ENCODE measurements around the gene FGFRL1.
"Not testable (repeated sequence)": the region's sequence is repeated elsewhere in the genome, so short reads cannot be mapped to it uniquely, and the experiment has no call there.

Gene FGFRL1

GRCh38 chr4:1048773-1049590, 37.6 kb downstream of the FGFRL1 start:
- no peak for DNase-seq

DNA sequence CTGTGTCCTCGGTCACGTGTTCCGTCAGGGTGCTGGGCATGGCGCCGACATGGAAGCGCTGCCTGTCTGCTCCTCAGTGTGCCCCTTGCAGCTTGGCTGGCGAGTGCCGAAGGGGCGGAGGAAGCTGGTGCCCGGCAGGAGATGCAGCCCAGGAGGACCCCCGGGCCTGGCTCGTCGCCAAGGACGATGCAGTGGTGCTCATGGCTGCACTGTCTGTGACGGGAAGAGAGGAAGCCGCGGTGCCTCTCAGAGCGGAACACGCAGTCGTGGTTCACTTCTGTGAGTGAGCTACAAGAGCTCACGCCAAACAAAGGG, 38.1 kb downstream of the FGFRL1 start:
- no peak for DNase-seq

GRCh38 chr4:1050486-1051213, 39.2 kb downstream of the FGFRL1 start:
- DNase-seq, result peak in 29 of 51 donors; percentile 27 to 86 (median 53)

DNA sequence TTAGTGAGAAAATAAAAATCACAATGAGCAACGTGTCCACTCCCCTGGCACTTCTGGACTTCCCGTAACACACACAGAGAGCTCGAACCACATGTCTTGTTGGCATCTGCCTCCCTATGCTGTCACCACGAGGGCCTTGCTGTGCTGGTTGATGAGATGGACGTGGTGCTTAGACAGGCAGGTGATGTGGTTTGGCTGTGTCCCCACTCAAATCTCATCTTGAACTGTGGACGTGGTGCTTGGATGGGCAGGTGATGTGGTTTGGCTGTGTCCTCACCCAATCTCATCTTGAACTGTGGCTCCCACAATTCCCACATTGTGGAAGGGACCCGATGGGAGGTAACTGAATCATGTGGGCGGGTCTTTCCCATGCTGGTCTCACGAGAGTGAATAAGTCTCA, 40.0 kb downstream of the FGFRL1 start:
- no peak for DNase-seq

GRCh38 chr4:1052231-1052671, 40.8 kb downstream of the FGFRL1 start:
- DNase-seq, result no peak

DNA sequence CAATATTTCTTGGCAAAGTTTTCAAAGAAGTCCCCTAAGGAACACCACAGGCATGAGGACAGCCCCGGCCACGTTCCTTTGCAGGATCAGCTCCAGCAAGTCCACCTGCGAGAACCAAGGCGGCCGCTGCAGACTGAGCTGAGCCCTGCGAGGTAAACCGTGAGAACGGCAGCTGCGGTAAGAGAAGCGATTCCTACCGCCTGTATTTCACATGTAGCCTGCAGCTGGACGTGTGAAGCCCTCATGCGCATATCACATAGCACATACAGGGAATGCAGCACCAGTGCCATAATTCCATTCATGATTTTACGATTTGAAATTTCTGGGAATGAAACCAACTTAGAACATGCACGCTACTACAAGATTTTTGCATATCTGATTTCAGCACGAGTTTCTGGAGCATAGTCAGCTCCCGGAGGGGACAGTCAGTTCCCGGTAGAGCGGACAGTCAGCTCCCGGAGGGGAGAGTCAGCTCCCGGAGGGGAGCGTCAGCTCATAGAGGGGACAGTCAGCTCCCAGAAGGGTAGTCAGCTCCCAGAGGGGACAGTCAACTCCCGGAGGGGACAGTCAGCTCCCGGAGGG, 41.7 kb downstream of the FGFRL1 start:
- peak in 1 of 51 donors; percentile 59 for DNase-seq

DNA sequence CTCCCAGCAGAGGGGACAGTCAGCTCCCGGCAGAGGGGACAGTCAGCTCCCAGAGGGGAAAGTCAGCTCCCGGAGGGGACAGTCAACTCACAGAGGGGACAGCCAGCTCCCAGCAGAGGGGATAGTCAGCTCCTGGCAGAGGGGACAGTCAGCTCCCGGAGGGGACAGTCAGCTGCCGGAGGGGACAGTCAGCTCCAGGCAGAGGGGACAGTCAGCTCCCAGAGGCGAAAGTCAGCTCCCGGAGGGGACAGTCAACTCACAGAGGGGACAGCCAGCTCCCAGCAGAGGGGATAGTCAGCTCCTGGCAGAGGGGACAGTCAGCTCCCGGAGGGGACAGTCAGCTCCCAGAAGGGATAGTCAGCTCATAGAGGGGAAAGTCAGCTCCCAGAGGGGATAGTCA, 42.5 kb downstream of the FGFRL1 start:
- not testable (repeated sequence) for DNase-seq

GRCh38 chr4:1054696-1055242, 43.3 kb downstream of the FGFRL1 start:
- peak in 1 of 51 donors; percentile 30 for DNase-seq

DNA sequence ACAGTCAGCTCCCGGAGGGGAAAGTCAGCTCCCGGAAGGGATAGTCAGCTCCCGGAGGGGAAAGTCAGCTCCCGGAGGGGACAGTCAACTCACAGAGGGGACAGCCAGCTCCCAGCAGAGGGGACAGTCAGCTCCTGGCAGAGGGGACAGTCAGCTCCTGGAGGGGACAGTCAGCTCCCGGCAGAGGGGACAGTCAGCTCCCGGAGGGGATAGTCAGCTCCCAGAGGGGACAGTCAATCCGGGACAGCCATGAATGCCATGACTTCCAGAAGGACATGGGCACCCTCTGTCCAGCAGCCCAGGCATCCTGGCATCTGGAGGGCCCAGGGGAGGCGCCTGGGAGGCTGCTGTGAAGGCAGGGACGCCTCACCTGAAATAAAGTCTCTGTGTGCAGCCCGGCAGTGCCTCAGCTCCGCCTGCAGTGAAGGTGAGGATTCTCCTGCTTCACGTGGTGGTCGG, 43.8 kb downstream of the FGFRL1 start:
- not testable (repeated sequence) for DNase-seq

DNA sequence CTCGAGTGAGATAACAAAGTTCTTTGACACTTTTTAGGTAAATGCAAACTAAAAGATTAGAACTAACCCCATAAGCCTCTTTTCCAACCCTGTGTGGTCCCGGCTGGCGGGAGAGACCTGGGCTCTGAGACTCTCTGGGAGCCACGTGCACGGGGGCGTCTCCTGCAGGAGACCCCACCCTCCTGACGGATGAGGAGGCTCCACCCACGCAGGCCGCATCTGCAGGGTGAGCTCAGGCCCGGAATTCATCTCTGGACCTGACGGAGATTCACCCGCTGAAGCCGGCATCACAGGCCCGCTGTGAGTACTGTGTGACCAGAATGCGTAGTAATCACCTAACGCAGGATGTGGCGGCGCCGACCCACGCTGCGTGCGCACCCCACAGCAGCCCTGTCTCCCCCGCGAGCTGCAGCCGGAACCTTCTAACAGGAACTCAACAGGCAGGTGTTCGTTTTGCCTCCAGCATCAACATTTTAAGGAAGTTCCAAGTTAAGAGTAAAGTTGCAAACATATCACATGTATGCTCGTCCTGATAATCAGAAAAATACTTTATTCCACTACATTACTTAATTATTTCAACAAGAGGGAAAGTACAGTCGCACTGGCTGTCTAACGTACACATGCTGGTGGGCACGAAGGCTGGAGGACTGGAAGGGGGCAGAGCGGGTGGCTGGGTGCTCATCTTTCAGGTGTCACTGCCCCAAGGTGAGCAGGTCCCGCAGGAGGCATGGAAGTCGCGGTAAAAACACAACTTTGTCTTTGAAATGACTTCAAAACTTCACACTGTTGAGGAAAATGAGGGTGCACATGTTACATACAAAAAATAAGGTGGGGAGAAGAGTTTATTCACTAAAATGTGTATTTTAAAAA, 44.5 kb downstream of the FGFRL1 start:
- no peak for DNase-seq

DNA sequence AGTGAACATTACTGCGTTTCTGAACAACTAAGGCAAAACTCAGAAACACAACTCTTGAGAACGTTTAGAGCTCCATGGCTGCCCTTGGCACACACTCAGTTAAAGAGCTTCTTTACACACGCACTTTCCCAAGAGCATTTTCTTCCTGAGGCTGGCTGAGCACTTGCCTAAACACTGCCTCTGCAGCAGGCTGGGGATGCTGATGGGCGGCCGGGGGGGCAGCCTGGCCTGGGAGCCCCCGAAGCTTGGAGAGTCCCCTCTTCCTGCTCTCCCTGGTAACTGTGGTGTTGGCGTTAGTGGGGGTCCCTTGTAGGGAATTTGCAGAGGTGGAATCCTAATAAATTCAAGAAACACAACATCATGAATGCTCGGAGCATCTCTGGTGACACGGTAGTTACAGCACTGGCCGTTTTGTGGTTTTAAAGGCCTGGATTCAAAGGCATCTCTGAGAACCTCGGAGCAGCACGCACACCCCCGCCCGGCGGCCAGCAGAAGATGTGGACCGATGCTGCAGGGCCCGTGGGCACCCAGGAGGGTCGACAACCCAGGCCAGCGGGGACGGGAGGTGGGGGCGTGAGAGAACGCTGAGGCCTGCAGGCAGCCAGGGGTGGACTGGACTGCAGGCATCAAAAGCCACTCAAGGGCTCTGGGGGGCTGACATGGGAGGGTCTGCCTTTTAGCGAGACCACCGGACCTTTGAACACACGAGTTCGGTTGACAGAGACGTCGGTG, 45.4 kb downstream of the FGFRL1 start:
- no peak for DNase-seq

GRCh38 chr4:1057403-1057745, 45.9 kb downstream of the FGFRL1 start:
- DNase-seq, result no peak

DNA sequence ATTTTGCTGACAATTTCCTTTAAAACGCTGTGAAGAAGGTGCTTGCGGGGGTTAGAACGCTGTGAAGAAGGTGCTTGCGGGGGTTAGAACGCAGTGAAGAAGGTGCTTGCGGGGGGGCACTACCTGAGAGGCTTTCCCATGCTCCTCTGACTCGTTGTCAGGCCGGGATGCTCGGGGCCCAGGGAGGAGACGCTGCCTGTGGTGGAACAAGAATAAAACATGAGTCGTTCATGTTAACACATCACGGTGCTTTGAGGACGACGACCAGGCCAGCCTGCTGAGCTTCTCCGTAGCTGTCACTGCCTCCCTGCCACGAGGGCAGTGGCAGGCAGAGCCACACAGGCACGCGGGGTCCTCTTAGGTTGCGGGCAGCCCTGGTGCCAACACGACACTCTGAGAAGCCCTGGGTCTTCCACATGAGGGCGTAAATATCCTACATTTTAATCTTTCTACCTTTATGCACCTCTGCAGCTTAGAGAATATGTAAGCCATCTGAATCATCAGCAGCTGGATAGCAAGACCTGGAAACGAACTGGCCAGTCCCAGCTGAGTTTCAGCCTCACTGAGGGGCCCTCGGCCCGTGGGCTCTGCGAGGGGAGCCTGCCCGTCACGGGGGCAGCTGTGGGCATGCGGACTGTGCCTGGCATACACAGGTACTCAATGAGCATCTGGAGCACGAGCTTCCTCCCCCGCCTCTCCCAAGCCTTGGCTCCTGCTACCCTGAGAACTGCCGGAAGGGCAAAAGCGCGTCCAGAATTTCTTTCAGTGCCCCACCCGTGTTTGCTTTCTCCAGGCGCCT, 47.0 kb downstream of the FGFRL1 start:
- peak in 1 of 51 donors; percentile 16 for DNase-seq

DNA sequence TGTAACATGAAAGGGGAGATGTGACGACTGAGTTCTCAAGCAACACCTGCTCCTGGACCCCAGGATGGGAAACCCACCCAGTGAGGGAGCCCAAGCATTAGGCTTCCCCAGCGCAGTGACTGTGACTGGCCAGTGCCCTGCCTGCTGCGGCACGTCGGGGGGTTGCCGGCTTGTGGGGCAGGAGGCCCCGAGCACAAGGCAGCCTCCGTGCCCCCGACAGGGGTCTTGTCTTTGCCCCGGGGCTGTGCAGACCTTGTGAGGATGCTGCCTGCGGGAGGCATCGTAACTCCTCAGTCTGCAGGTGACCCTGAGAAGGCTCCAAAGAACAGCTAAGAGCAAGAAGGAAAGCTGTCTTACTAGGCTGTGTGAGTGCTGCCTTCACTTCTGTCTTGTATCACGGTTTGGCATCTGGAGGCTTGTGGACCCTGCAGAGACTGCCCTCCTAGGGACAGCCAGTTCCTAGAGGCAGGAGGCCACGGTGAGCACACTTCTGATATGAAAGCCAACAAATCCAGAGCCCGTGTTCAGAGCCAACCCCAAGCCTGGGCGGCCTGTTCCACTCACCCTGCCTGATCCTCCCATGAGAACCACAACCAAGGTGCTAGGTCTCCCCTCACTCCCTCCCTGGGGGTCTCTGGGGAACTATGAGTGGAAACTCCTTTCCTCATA, 47.7 kb downstream of the FGFRL1 start:
- DNase-seq, result no peak

GRCh38 chr4:1060121-1060520, 48.7 kb downstream of the FGFRL1 start:
- no peak for DNase-seq

GRCh38 chr4:1060621-1061020, 49.2 kb downstream of the FGFRL1 start:
- DNase-seq, result no peak

DNA sequence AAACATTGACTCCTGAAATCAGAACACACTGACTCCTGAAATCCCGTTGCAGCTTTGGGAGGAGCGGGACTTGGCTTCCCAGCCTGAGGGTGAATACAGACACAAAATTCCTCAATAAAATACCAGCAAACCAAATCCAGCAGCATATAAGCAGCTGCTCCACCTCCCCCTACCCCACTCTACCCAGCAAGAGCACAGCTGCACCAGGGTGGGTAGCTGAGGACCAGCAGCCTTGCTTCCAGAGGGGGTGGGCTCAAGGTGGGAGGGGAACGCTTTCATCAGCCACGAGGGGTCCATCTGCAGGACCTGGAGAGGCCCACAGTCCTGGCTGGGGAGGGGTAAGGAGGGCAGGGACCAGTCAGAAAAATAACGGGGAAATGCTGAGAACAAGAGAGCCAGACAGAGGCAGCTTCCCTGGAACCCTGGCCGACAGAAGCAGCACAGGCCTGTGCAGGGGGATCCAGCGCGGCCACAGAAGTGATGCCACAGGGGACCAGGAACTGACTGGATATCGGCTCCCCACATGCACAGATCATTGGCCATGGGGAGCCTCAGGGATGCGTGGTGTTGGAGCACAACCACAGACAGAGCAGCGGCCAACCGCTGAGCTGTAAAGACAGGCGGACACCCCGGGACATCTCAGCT, 49.8 kb downstream of the FGFRL1 start:
- no peak for DNase-seq

DNA sequence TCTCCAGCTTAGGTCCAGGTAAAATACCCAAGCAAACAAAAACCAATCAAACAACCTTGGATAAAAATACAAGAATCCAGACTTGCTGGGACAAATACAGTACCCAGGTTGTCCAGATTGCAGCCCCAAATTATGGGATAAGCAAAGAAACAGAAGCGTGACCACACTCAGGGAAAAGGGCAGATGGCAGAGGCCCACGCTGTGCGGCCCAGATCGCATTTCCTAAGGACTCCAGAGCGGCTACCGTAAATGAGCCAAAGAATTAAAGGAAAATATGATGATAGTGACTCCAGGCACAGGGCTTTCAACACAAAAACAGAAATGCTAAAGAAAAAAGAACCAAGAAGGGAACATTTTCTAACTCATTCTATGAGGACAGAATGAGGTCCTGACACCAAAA, 50.3 kb downstream of the FGFRL1 start:
- DNase-seq, result no peak

DNA sequence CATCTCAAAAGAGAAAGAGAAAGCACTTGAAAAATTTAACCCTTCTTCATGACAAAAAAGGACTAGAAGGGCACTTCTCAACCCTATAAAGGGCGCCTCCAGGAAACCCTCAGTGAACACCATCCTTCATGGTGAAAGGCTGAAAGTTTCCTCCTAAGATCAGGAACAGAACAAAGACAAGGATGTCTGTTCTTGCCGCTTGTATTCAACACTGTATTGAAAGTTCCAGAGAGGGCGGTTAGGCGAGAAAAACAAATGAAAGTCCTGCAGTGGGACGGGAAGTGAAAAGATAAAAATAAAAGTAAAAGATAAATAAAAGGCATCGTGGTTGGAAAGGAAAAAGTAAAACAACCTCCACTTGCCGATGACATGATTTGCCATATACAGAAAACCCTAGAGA, 51.0 kb downstream of the FGFRL1 start:
- DNase-seq, result no peak

Data from hypothalamus (tissue), 51 donors.